ENCODE data around the gene FTSJ3. TPM values are rescaled to one million over a fixed set of nuclear protein-coding genes. Genes with fewer than 3 reads are reported as not detected.

Gene FTSJ3
- total and polyA plus RNA-seq, 2 donors from 2014 or later = 23.7 to 38.7 TPM

- TF ChIP-seq, protein P1, sequence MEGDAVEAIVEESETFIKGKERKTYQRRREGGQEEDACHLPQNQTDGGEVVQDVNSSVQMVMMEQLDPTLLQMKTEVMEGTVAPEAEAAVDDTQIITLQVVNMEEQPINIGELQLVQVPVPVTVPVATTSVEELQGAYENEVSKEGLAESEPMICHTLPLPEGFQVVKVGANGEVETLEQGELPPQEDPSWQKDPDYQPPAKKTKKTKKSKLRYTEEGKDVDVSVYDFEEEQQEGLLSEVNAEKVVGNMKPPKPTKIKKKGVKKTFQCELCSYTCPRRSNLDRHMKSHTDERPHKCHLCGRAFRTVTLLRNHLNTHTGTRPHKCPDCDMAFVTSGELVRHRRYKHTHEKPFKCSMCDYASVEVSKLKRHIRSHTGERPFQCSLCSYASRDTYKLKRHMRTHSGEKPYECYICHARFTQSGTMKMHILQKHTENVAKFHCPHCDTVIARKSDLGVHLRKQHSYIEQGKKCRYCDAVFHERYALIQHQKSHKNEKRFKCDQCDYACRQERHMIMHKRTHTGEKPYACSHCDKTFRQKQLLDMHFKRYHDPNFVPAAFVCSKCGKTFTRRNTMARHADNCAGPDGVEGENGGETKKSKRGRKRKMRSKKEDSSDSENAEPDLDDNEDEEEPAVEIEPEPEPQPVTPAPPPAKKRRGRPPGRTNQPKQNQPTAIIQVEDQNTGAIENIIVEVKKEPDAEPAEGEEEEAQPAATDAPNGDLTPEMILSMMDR (IDR thresholded peaks at IDR 0.05; ENCODE audit: borderline replicate concordance, extremely low read depth, insufficient read depth) = no peak
- DNase-seq (no peak), FAIRE-seq (no peak)
- H3K27me3 ChIP-seq (ENCODE audit: control insufficient read depth, insufficient read depth, low read length) = no peaks in the 10 kb centered on the region
- H3K9me3 ChIP-seq (ENCODE audit: control insufficient read depth in 2 of 3, insufficient read depth in 1 of 3, low read length in 3 of 3) = no peaks in the 10 kb centered on the region
- no peak overlapping the region for H3K27ac ChIP-seq (ENCODE audit: low read depth in 2 of 2, low read length in 2 of 2)
- H3K36me3 ChIP-seq (ENCODE audit: control insufficient read depth in 2 of 3, insufficient read depth in 3 of 3, low read length in 3 of 3) = peaks cover 0 to 36% (median 23%) of the 10 kb centered on the region in 3 donors
- intact Hi-C loops (cut with DNase I) = no loop called here
- H3K4me3 ChIP-seq (ENCODE audit: low read length in 3 of 3) = no peak overlapping the region
- no peak overlapping the region for H3K9ac ChIP-seq (ENCODE audit: low read length in 3 of 3)
- peaks cover 0 to 32% (median 21%) of the 10 kb centered on the region in 3 donors for H3K4me1 ChIP-seq (ENCODE audit: control insufficient read depth in 2 of 3, insufficient read depth in 2 of 3, low read depth in 1 of 3, low read length in 3 of 3)
These were observed 9.3 kb upstream of the FTSJ3 start for GRCh38 chr17:63836811-63837210.

- FAIRE-seq = no peak
These were observed 7.8 kb upstream of the FTSJ3 start for GRCh38 chr17:63835167-63835720.

DNA sequence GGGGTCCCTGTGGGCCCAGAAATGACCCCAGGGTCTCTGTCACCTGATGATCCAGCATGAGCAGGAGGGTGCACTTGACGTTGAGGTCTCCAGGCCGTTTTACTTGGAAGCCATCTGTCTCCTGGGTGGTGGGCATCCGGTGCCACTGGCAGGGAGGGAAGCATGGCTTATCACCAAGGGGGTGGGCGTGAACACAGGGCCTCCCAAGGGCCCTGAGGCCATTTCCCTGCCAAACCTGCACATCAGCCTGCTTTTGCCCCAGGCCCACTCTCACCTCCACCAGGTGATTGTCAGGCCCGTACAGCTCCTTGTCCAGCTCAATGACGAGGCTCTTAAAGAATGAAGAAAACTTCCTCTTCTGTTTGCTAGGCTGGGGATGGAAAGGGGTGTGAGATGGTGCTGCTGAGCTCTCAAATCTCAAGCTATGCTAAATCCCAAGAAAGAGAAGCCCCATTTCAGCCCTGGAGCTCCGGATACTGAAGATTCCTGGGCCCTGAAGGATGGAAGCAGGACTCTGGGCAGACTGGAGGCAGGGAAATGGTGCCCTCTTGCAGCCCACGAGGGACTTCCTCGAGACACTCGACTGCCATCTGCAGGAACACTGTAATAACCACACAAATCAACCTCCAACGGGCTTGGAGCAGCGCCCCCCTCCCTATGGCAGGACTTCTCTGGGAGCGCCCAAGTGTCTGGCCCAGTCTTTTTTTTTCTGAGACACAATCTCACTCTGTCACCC lies 7.1 kb upstream of the FTSJ3 start:
- FAIRE-seq (no peak), DNase-seq (peak; percentile 65 to 82 (median 71))
- Histone ChIP-seq H3K27me3 (ENCODE audit: control insufficient read depth, insufficient read depth, low read length) (no peaks in the 10 kb centered on the region), H3K4me3 (ENCODE audit: low read length in 3 of 3) (no peak overlapping the region), H3K9ac (ENCODE audit: low read length in 3 of 3) (no peak overlapping the region), H3K36me3 (ENCODE audit: control insufficient read depth in 2 of 3, insufficient read depth in 3 of 3, low read length in 3 of 3) (peaks cover 9 to 59% (median 43%) of the 10 kb centered on the region in 3 donors), H3K9me3 (ENCODE audit: control insufficient read depth in 2 of 3, insufficient read depth in 1 of 3, low read length in 3 of 3) (no peaks in the 10 kb centered on the region), H3K4me1 (ENCODE audit: control insufficient read depth in 2 of 3, insufficient read depth in 2 of 3, low read depth in 1 of 3, low read length in 3 of 3) (peaks cover 0 to 18% (median 7%) of the 10 kb centered on the region in 3 donors), H3K27ac (ENCODE audit: low read depth in 2 of 2, low read length in 2 of 2) (no peak overlapping the region)
- intact Hi-C loops (cut with DNase I) = no loop called here
- TF ChIP-seq, protein P1 (IDR thresholded peaks at IDR 0.05; ENCODE audit: borderline replicate concordance, extremely low read depth, insufficient read depth) = peak; percentile 56

More at GRCh38 chr17:63835167-63835720, 7.8 kb upstream of the FTSJ3 start:
- H3K4me3 ChIP-seq (ENCODE audit: low read length in 3 of 3) = no peak overlapping the region
- no peak overlapping the region for H3K27ac ChIP-seq (ENCODE audit: low read depth in 2 of 2, low read length in 2 of 2)
- no peak for DNase-seq
- intact Hi-C loops (cut with DNase I) = no loop called here
- TF ChIP-seq, protein P1 (IDR thresholded peaks at IDR 0.05; ENCODE audit: borderline replicate concordance, extremely low read depth, insufficient read depth) = no peak
- H3K9me3 ChIP-seq (ENCODE audit: control insufficient read depth in 2 of 3, insufficient read depth in 1 of 3, low read length in 3 of 3) = no peaks in the 10 kb centered on the region
- H3K27me3 ChIP-seq (ENCODE audit: control insufficient read depth, insufficient read depth, low read length) = no peaks in the 10 kb centered on the region
- H3K9ac ChIP-seq (ENCODE audit: low read length in 3 of 3) = no peak overlapping the region
- peaks cover 3 to 52% (median 37%) of the 10 kb centered on the region in 3 donors for H3K36me3 ChIP-seq (ENCODE audit: control insufficient read depth in 2 of 3, insufficient read depth in 3 of 3, low read length in 3 of 3)
- peaks cover 0 to 18% (median 7%) of the 10 kb centered on the region in 3 donors for H3K4me1 ChIP-seq (ENCODE audit: control insufficient read depth in 2 of 3, insufficient read depth in 2 of 3, low read depth in 1 of 3, low read length in 3 of 3)
